H1 (cell line): Measurements from ENCODE around the gene CLDND1. TPM values are rescaled to one million over a fixed set of nuclear protein-coding genes. Genes with fewer than 3 reads are reported as not detected.

ENCODE experiments used
- CTCF ChIA-PET: fragments of 300-600 bp; sonication (Branson Sonifier 250); formaldehyde crosslinking; loops from one replicate; lab custom pipeline; 2021; ENCODE audit not compliant: partially characterized antibody; lab: Charles Lee
- POLR2A ChIA-PET: fragments of 300-600 bp; sonication (Branson Sonifier 250); formaldehyde crosslinking; loops from one replicate; lab custom pipeline; 2021; ENCODE audit warnings: inconsistent platforms; ENCODE audit not compliant: partially characterized antibody; lab: Charles Lee
- DNase-seq, 2 experiments: peaks; one replicate each; pipeline versions ENCODE4 v3.0.0 to v3.0.0-alpha.2; 2010 to 2022; ENCODE audit warnings: low spot score in 2 of 2, low read depth in 1 of 2, mixed read lengths in 1 of 2
- FAIRE-seq: peaks from 2 replicates; lab custom pipeline; 2011; peaks lifted over from hg19 to GRCh38; lab: Jason Lieb, UNC
- H2AFZ ChIP-seq: 2 replicates; pipeline ENCODE4 v1.8.1; 2012; ENCODE audit warnings: low read length, inconsistent platforms
- H2AK5ac ChIP-seq: 2 replicates; pipeline ENCODE4 v1.6.1; 2013; ENCODE audit warnings: low read depth, low read length
- H2BK120ac ChIP-seq: replicated peaks from 2 replicates; pipeline ENCODE3; 2013; ENCODE audit warnings: low read depth, low read length, inconsistent platforms
- H2BK12ac ChIP-seq: 2 replicates; pipeline ENCODE4 v1.6.1; 2013; ENCODE audit warnings: low read depth, low read length
- H2BK15ac ChIP-seq: 2 replicates; pipeline ENCODE4 v1.6.1; 2013; ENCODE audit warnings: low read length
- H2BK20ac ChIP-seq: 2 replicates; pipeline ENCODE4 v1.6.1; 2013; ENCODE audit warnings: low read length
- H2BK5ac ChIP-seq: 2 replicates; pipeline ENCODE4 v1.6.1; 2013; ENCODE audit warnings: low read depth, low read length
- H3K14ac ChIP-seq: 2 replicates; pipeline ENCODE4 v1.6.1; 2013; ENCODE audit warnings: inconsistent platforms; ENCODE audit not compliant: insufficient read length
- H3K18ac ChIP-seq: 2 replicates; pipeline ENCODE4 v1.6.1; 2013; ENCODE audit warnings: low read length; ENCODE audit errors: extremely low read depth
- H3K23ac ChIP-seq: 2 replicates; pipeline ENCODE4 v1.6.1; 2013; ENCODE audit warnings: inconsistent platforms; ENCODE audit not compliant: insufficient read length
- H3K23me2 ChIP-seq: 2 replicates; pipeline ENCODE4 v1.6.1; 2013; ENCODE audit warnings: low read depth, low read length
- H3K27ac ChIP-seq: 2 replicates; pipeline ENCODE4 v1.6.1; 2011; ENCODE audit warnings: low read depth, low read length, inconsistent platforms
- H3K27me3 ChIP-seq, 4 experiments: replicated peaks in 1 of 4; 1 replicate in 1 of 4; 2 replicates in 3 of 4; pipeline versions ENCODE4 v1.6.1 to v1.8.1; 2011 to 2013; ENCODE audit warnings: low read length in 3 of 4, mild to moderate bottlenecking in 3 of 4, inconsistent platforms in 2 of 4, mixed read lengths in 2 of 4, moderate library complexity in 1 of 4; ENCODE audit not compliant: control insufficient read depth in 3 of 4, insufficient read depth in 3 of 4; ENCODE audit errors: extremely low read depth in 1 of 4
- H3K36me3 ChIP-seq, 4 experiments: 2 replicates each; pipeline versions ENCODE4 v1.6.1 to v1.8.1; 2011 to 2013; ENCODE audit warnings: mild to moderate bottlenecking in 4 of 4, low read length in 3 of 4, moderate library complexity in 2 of 4, control low read depth in 1 of 4, inconsistent platforms in 1 of 4; ENCODE audit not compliant: insufficient read depth in 4 of 4, control insufficient read depth in 2 of 4
- H3K4ac ChIP-seq: replicated peaks from 2 replicates; pipeline ENCODE3; 2013; ENCODE audit warnings: low read length, low read depth, mixed read lengths, inconsistent platforms; ENCODE audit not compliant: insufficient read length
- H3K4me1 ChIP-seq, 4 experiments: replicated peaks in 1 of 4; 1 replicate in 1 of 4; 2 replicates in 3 of 4; pipeline versions ENCODE4 v1.6.1 to v1.8.1; 2011 to 2013; ENCODE audit warnings: low read length in 3 of 4, inconsistent platforms in 2 of 4, mixed read lengths in 1 of 4; ENCODE audit not compliant: insufficient read depth in 4 of 4, control insufficient read depth in 3 of 4
- H3K4me2 ChIP-seq, 2 experiments: 2 replicates each; pipeline versions ENCODE4 v1.6.1 to v1.8.1; 2011 to 2013; ENCODE audit warnings: low read depth in 2 of 2, low read length in 2 of 2, control low read depth in 1 of 2, inconsistent platforms in 1 of 2, mild to moderate bottlenecking in 1 of 2; ENCODE audit not compliant: insufficient read depth in 1 of 2
- H3K4me3 ChIP-seq, 4 experiments: fragments of 200-600, 300-600 bp in 1 of 4; sonication (generic), shearing (Covaris generic), sonication (Bioruptor Twin) in 1 of 4; 2 replicates each; pipeline versions ENCODE4 v1.5.1 to v1.8.1; 2011 to 2016; ENCODE audit warnings: low read length in 4 of 4, low read depth in 3 of 4, control low read depth in 2 of 4, inconsistent platforms in 2 of 4, mild to moderate bottlenecking in 2 of 4, mixed read lengths in 1 of 4, moderate library complexity in 1 of 4; ENCODE audit not compliant: insufficient read depth in 2 of 4; ENCODE audit errors: extremely low read depth in 1 of 4
- H3K56ac ChIP-seq: replicated peaks from 2 replicates; pipeline ENCODE3; 2013; ENCODE audit warnings: low read depth, mild to moderate bottlenecking, mixed read lengths, low read length, inconsistent platforms; ENCODE audit not compliant: insufficient read length
- H3K79me1 ChIP-seq: 2 replicates; pipeline ENCODE4 v1.6.1; 2013; ENCODE audit warnings: low read depth, low read length, control low read depth
- H3K79me2 ChIP-seq, 2 experiments: 2 replicates each; pipeline versions ENCODE4 v1.6.1 to v1.8.1; 2012 to 2013; ENCODE audit warnings: low read length in 2 of 2, mild to moderate bottlenecking in 2 of 2, inconsistent platforms in 1 of 2; ENCODE audit not compliant: insufficient read depth in 2 of 2, control insufficient read depth in 1 of 2
- H3K9ac ChIP-seq, 4 experiments: replicated peaks in 1 of 4; 1 replicate in 1 of 4; 2 replicates in 3 of 4; pipeline versions ENCODE4 v1.6.1 to v1.8.1; 2011 to 2013; ENCODE audit warnings: low read depth in 3 of 4, low read length in 3 of 4, control low read depth in 2 of 4, mild to moderate bottlenecking in 2 of 4, moderate library complexity in 2 of 4, inconsistent platforms in 1 of 4; ENCODE audit errors: extremely low read depth in 1 of 4
- H3K9me3 ChIP-seq, 2 experiments: 2 replicates each; pipeline versions ENCODE4 v1.6.1 to v1.8.1; 2012 to 2013; ENCODE audit warnings: mild to moderate bottlenecking in 2 of 2, moderate library complexity in 2 of 2, control low read depth in 1 of 2, inconsistent platforms in 1 of 2, low read depth in 1 of 2, low read length in 1 of 2, mixed read lengths in 1 of 2; ENCODE audit not compliant: insufficient read depth in 2 of 2
- H4K20me1 ChIP-seq, 2 experiments: replicated peaks in 1 of 2; 2 replicates each; pipeline versions ENCODE3 to v1.8.1; 2011 to 2013; ENCODE audit warnings: inconsistent platforms in 2 of 2, low read length in 2 of 2, mild to moderate bottlenecking in 1 of 2; ENCODE audit not compliant: insufficient read depth in 2 of 2, control insufficient read depth in 1 of 2
- H4K5ac ChIP-seq: 2 replicates; pipeline ENCODE4 v1.6.1; 2013; ENCODE audit warnings: low read length, low read depth, mixed read lengths, inconsistent platforms; ENCODE audit not compliant: insufficient read length
- H4K8ac ChIP-seq: 2 replicates; pipeline ENCODE4 v1.8.0; 2013; ENCODE audit warnings: mild to moderate bottlenecking, moderate library complexity, low read length, inconsistent platforms; ENCODE audit not compliant: insufficient read depth; ENCODE audit errors: extremely low read depth
- H4K91ac ChIP-seq: replicated peaks from 2 replicates; pipeline ENCODE3; 2013; ENCODE audit warnings: low read length, mixed read lengths, inconsistent platforms; ENCODE audit not compliant: insufficient read length
- BCL11A ChIP-seq, 2 experiments: IDR thresholded peaks; one replicate each; pipeline ENCODE4 v1.6.1; 2011; ENCODE audit warnings: low read depth in 2 of 2, low read length in 2 of 2, mild to moderate bottlenecking in 2 of 2
- CBX8 ChIP-seq: fragments of 300-800, 300-1000 bp; sonication (generic); IDR thresholded peaks from 2 replicates; pipeline ENCODE4 v1.7.1; 2016; ENCODE audit warnings: low read depth, low read length, borderline replicate concordance
- CEBPB ChIP-seq: IDR thresholded peaks from 2 replicates; pipeline ENCODE4 v1.6.1; 2012; ENCODE audit warnings: low read depth, low read length
- HDAC6 ChIP-seq: IDR thresholded peaks from one replicate; pipeline ENCODE4 v1.7.1; 2012; ENCODE audit warnings: low read depth, mild to moderate bottlenecking, inconsistent platforms, low read length, moderate library complexity
- KDM4A ChIP-seq: IDR thresholded peaks from one replicate; pipeline ENCODE4 v1.7.1; 2012; ENCODE audit warnings: low read depth, mild to moderate bottlenecking, moderate library complexity, low read length, inconsistent platforms; ENCODE audit not compliant: severe bottlenecking
- POLR2A ChIP-seq, 2 experiments: IDR thresholded peaks; 1 replicate in 1 of 2; 2 replicates in 1 of 2; pipeline ENCODE4 v1.6.1; 2011; ENCODE audit warnings: low read depth in 2 of 2, low read length in 2 of 2, mild to moderate bottlenecking in 2 of 2; ENCODE audit errors: control extremely low read depth in 1 of 2
- RBBP5 ChIP-seq: IDR thresholded peaks from 2 replicates; pipeline ENCODE4 v1.7.1; 2012; ENCODE audit warnings: low read depth, mild to moderate bottlenecking, inconsistent platforms, low read length, moderate library complexity, borderline replicate concordance
- TAF1 ChIP-seq: IDR thresholded peaks from 2 replicates; pipeline ENCODE4 v1.6.1; 2011; ENCODE audit warnings: mild to moderate bottlenecking, low read depth, low read length
- WGBS, 2 experiments: shearing (Covaris generic) in 1 of 2; methylation state at CpG; one replicate each; pipeline versions ENCODE4 v1.1.6 to v1.1.7; 2013 to 2015; ENCODE audit warnings: low lambda C conversion rate in 2 of 2, mixed read lengths in 2 of 2, inconsistent platforms in 1 of 2, low coverage in 1 of 2, missing lambda C conversion rate in 1 of 2; ENCODE audit not compliant: insufficient replicate concordance in 2 of 2, insufficient coverage in 1 of 2, insufficient read length in 1 of 2; ENCODE audit errors: extremely low coverage in 1 of 2, missing lambda C conversion rate in 1 of 2; 5-methylcytosine and 5-hydroxymethylcytosine counted together
- polyA plus RNA-seq, 7 experiments: library from polyadenylated mRNA; depleted of rRNA in 3 of 7; stranded (reverse) in 5 of 7; unstranded in 2 of 7; fragments of >200 nt in 5 of 7; fragments of 200-250 nt in 2 of 7; gene quantifications; 1 replicate in 5 of 7; 2 replicates in 1 of 7; 4 replicates in 1 of 7; pipeline versions ENCODE4 v1.2.1 to v1.2.3, GENCODE V29; 2011 to 2013; ENCODE audit warnings: missing spikeins in 2 of 7, mixed read lengths in 2 of 7
- total RNA-seq: library from RNA; stranded (reverse); fragmentation: NEBNext Ultra II Directional; extraction: Animal tissue kit (Norgen Biotek cat#: 25700); gene quantifications from 2 replicates; pipeline ENCODE4 v1.2.1, GENCODE V29; 2021
- TF ChIP-seq, protein P1 (sequence below): IDR thresholded peaks from 2 replicates; pipeline ENCODE4 v1.6.1; 2012; ENCODE audit warnings: inconsistent platforms
- TF ChIP-seq, protein P2 (sequence below): IDR thresholded peaks from 2 replicates; pipeline ENCODE4 v1.6.1; 2012; ENCODE audit warnings: low read length, inconsistent platforms
- TF ChIP-seq, protein P3 (sequence below): IDR thresholded peaks from 2 replicates; pipeline ENCODE4 v1.6.1; 2011; ENCODE audit warnings: low read depth, mild to moderate bottlenecking, low read length; ENCODE audit not compliant: insufficient read depth

The CLDND1 gene
- total and polyA plus RNA-seq, 2 of the 8 experiments (the other 6 are each of a cell fraction or from before 2014, with no cell fraction given): 68.2 to 152 TPM

DNA sequence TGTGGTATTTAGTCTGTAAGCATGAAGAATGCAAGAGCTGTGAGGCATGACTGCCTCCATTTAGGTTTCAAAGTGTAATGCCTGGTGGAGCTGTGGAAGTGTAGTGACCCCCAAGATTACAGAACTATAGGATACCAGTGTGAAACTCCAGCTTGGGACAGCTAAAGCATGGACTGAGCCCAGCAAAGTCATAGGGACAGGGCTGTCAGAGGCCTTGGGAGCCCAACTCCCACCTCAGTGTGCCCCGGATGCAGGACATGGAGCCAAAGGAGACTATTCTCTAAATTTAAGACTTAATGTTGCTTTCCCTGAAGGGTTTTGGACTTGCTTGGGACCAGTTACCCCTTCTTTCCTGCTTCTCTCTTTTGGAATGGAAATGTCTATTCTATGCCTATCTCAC is 19.9 kb upstream of the CLDND1 start:
- Histone ChIP-seq H2BK5ac (no peak overlapping the region), H4K5ac (no peak overlapping the region), H3K56ac (no peak overlapping the region), H2BK12ac (no peak overlapping the region), H2BK20ac (no peak overlapping the region), H3K14ac (no peak overlapping the region), H3K36me3 (no peaks in the 10 kb centered on the region), H3K9me3 (no peaks in the 10 kb centered on the region), H3K4me3 (no peak overlapping the region), H2BK120ac (no peak overlapping the region), H2AK5ac (no peak overlapping the region), H3K27me3 (no peaks in the 10 kb centered on the region), H3K4me2 (no peak overlapping the region), H3K79me1 (no peaks in the 10 kb centered on the region), H3K23ac (no peak overlapping the region), H3K18ac (no peak overlapping the region), H3K23me2 (no peaks in the 10 kb centered on the region), H3K79me2 (no peaks in the 10 kb centered on the region), H3K4me1 (peaks cover 0 to 2% (median 0%) of the 10 kb centered on the region in 4 experiments; a peak in 1 of 7 replicates), H2AFZ (no peak overlapping the region), H3K27ac (no peak overlapping the region), H3K4ac (no peak overlapping the region), H4K8ac (no peak overlapping the region), H4K20me1 (no peaks in the 10 kb centered on the region), H2BK15ac (peak overlapping the region; percentile 26; the same call in 1 of the 2 replicates), H4K91ac (no peak overlapping the region), H3K9ac (no peak overlapping the region)
- DNase-seq (no peak), FAIRE-seq (no peak)
- 100% methylated on average over 1 of the region's 1 CpG; no CpG with 5 or more reads in 1 of the 2 experiments for WGBS, 2 experiments
- ChIA-PET POLR2A (no interaction called here), CTCF (interaction anchor here (0.5 kb wide), 1 partner anchor 286 kb away, joined by 3 read pairs; no protein-coding TSS in a partner anchor)
- TF ChIP-seq POLR2A (IDR thresholded peaks at IDR 0.05; ENCODE audit: control extremely low read depth in 1 of 2, low read depth in 2 of 2, low read length in 2 of 2) (no peak), CEBPB (no peak), RBBP5 (no peak), KDM4A (no peak), CBX8 (no peak), TAF1 (no peak), BCL11A (IDR thresholded peaks at IDR 0.05; ENCODE audit: low read depth in 2 of 2, low read length in 2 of 2) (no peak), HDAC6 (no peak)
- TF ChIP-seq, protein P1, sequence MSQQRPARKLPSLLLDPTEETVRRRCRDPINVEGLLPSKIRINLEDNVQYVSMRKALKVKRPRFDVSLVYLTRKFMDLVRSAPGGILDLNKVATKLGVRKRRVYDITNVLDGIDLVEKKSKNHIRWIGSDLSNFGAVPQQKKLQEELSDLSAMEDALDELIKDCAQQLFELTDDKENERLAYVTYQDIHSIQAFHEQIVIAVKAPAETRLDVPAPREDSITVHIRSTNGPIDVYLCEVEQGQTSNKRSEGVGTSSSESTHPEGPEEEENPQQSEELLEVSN: no peak
- TF ChIP-seq, protein P2, sequence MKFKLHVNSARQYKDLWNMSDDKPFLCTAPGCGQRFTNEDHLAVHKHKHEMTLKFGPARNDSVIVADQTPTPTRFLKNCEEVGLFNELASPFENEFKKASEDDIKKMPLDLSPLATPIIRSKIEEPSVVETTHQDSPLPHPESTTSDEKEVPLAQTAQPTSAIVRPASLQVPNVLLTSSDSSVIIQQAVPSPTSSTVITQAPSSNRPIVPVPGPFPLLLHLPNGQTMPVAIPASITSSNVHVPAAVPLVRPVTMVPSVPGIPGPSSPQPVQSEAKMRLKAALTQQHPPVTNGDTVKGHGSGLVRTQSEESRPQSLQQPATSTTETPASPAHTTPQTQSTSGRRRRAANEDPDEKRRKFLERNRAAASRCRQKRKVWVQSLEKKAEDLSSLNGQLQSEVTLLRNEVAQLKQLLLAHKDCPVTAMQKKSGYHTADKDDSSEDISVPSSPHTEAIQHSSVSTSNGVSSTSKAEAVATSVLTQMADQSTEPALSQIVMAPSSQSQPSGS: no peak
- TF ChIP-seq, protein P3, sequence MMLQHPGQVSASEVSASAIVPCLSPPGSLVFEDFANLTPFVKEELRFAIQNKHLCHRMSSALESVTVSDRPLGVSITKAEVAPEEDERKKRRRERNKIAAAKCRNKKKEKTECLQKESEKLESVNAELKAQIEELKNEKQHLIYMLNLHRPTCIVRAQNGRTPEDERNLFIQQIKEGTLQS: no peak
